Panc1 (cell line): Measurements from ENCODE around the gene PECR. TPM values are rescaled to one million over a fixed set of nuclear protein-coding genes. Genes with fewer than 3 reads are reported as not detected.

Source experiments
- ATAC-seq: fragments of 200-7000 bp; cut with Tn5 transposase; 2 replicates; pipeline ENCODE4 v1.9.1; 2020; ENCODE audit warnings: mild to moderate bottlenecking, moderate library complexity
- BruUV-seq: library from RNA; stranded (reverse); fragments of 400-500 nt; replicated peaks from 2 replicates; lab custom pipeline; 2021; lab: Mats Ljungman, UMichigan
- CTCF ChIA-PET: fragments of 300-600 bp; sonication (Branson Sonifier 250); formaldehyde crosslinking; loops from one replicate; lab custom pipeline; 2022; ENCODE audit warnings: antibody characterized with exemption; lab: Charles Lee
- POLR2A ChIA-PET: fragments of 300-600 bp; sonication (Branson Sonifier 250); formaldehyde crosslinking; loops from one replicate; lab custom pipeline; 2022; ENCODE audit warnings: antibody characterized with exemption; lab: Charles Lee
- DNase-seq: peaks from one replicate; pipeline ENCODE4 v3.0.0-alpha.2; 2010; ENCODE audit warnings: low read depth, low spot score
- H3K27ac ChIP-seq: 2 replicates; pipeline ENCODE4 v1.5.1; 2011; ENCODE audit warnings: mild to moderate bottlenecking, low read length, inconsistent platforms
- H3K27me3 ChIP-seq: fragments of 200-500 bp; sonication (Bioruptor generic); 2 replicates; pipeline ENCODE4 v1.6.0; 2014; ENCODE audit warnings: low read length, inconsistent platforms; ENCODE audit not compliant: control insufficient read depth, insufficient read depth
- H3K36me3 ChIP-seq: fragments of 200-500 bp; sonication (Bioruptor generic); 2 replicates; pipeline ENCODE4 v1.5.1; 2014; ENCODE audit warnings: inconsistent platforms, mild to moderate bottlenecking, low read length, moderate library complexity; ENCODE audit not compliant: control insufficient read depth, insufficient read depth
- H3K4me1 ChIP-seq: 2 replicates; pipeline ENCODE4 v1.5.1; 2011; ENCODE audit warnings: inconsistent platforms, mild to moderate bottlenecking, low read length, moderate library complexity; ENCODE audit not compliant: control insufficient read depth, insufficient read depth
- H3K4me3 ChIP-seq, 2 experiments: 2 replicates each; pipeline ENCODE4 v1.5.1; 2011 to 2012; ENCODE audit warnings: low read depth in 2 of 2, low read length in 2 of 2, mild to moderate bottlenecking in 2 of 2, inconsistent platforms in 1 of 2, moderate library complexity in 1 of 2
- H3K9me3 ChIP-seq: fragments of 200-500 bp; sonication (Bioruptor generic); 2 replicates; pipeline ENCODE4 v1.5.1; 2014; ENCODE audit warnings: low read depth, mild to moderate bottlenecking, inconsistent platforms, low read length, moderate library complexity; ENCODE audit not compliant: control insufficient read depth, insufficient read depth
- POLR2AphosphoS5 ChIP-seq: IDR thresholded peaks from 2 replicates; pipeline ENCODE4 v1.6.1; 2012; ENCODE audit warnings: mild to moderate bottlenecking, low read depth, low read length, moderate library complexity
- SIN3A ChIP-seq: IDR thresholded peaks from 2 replicates; pipeline ENCODE4 v1.6.1; 2012; ENCODE audit warnings: low read depth, mild to moderate bottlenecking, low read length, moderate library complexity, borderline replicate concordance; ENCODE audit not compliant: insufficient read depth
- TCF7L2 ChIP-seq: IDR thresholded peaks from 2 replicates; pipeline ENCODE4 v1.6.1; 2011; ENCODE audit warnings: mild to moderate bottlenecking, low read depth, low read length, inconsistent platforms
- in situ Hi-C: cut with HindIII; loops from 2 replicates; pipeline ENCODE4 v1.10.0; 2016; ENCODE audit warnings: low sequenced_read_pairs, low pct_unique_long_range_greater_than_20kb
- intact Hi-C: fragments of 100-400 bp; cut with micrococcal nuclease; formaldehyde crosslinking; loops from one replicate; pipeline ENCODE4 v1.10.0; 2022; ENCODE audit not compliant: unreplicated experiment
- total RNA-seq: library from RNA; stranded (reverse); gene quantifications from one replicate; pipeline ENCODE4 v1.2.1, GENCODE V29; 2021; ENCODE audit not compliant: unreplicated experiment
- TF ChIP-seq, protein P1 (sequence below), 2 experiments: IDR thresholded peaks; 2 replicates each; pipeline ENCODE4 v1.6.1; 2011 to 2012; ENCODE audit warnings: low read depth in 2 of 2, control low read depth in 1 of 2, low read length in 1 of 2, mild to moderate bottlenecking in 1 of 2, moderate library complexity in 1 of 2; ENCODE audit not compliant: insufficient read depth in 1 of 2
- TF ChIP-seq, protein P2 (sequence below): fragments of 450-650 bp; IDR thresholded peaks from 2 replicates; pipeline ENCODE4 v1.5.1; 2017; ENCODE audit warnings: mild to moderate bottlenecking

The PECR gene
- total RNA-seq, 1 experiment from 2014 or later, result 16.5 TPM

DNA sequence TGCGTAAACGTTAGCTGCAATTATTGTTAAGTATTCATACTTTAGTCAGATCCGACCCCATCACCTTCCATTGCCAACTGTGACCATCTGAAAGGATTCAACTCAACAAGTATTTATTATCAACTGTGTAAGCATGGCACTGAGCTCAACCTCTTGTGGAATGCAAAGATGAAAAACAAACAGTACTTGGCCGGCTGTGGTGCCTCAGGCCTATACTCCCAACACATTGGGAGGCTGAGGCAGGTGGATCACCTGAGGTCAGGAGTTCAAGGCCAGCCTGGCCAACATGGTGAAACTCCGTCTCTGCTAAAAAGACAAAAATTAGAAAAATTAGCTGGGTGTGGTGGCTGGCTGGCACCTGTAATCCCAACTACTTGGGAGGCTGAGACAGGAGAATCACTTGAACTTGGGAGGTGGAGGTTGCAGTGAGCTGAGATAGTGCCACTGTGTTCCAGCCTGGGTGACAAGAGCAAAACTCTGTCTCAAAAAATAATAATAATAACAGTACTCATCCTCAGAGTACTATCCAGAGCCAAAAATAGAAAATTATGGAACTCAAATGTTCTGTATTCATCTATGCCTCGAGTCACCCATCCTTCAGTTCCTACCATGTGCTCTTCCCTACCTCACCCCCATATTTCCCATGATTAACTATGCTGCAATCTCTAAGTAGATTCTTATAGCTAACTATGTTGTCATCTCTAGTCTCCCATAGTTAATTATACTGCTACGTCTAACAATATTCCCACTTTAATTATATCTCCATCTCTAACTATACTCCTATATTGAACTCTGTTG is 59.6 kb downstream of the PECR start:
- Histone ChIP-seq H3K4me3 (no peak overlapping the region), H3K36me3 (no peaks in the 10 kb centered on the region), H3K27me3 (no peaks in the 10 kb centered on the region), H3K9me3 (no peaks in the 10 kb centered on the region), H3K4me1 (no peaks in the 10 kb centered on the region), H3K27ac (no peak overlapping the region)
- in situ Hi-C loops, result no loop called here
- POLR2A ChIA-PET, result no interaction called here
- DNase-seq (no peak), ATAC-seq (no peak)
- TF ChIP-seq TCF7L2, result no peak
- TF ChIP-seq, protein P1, sequence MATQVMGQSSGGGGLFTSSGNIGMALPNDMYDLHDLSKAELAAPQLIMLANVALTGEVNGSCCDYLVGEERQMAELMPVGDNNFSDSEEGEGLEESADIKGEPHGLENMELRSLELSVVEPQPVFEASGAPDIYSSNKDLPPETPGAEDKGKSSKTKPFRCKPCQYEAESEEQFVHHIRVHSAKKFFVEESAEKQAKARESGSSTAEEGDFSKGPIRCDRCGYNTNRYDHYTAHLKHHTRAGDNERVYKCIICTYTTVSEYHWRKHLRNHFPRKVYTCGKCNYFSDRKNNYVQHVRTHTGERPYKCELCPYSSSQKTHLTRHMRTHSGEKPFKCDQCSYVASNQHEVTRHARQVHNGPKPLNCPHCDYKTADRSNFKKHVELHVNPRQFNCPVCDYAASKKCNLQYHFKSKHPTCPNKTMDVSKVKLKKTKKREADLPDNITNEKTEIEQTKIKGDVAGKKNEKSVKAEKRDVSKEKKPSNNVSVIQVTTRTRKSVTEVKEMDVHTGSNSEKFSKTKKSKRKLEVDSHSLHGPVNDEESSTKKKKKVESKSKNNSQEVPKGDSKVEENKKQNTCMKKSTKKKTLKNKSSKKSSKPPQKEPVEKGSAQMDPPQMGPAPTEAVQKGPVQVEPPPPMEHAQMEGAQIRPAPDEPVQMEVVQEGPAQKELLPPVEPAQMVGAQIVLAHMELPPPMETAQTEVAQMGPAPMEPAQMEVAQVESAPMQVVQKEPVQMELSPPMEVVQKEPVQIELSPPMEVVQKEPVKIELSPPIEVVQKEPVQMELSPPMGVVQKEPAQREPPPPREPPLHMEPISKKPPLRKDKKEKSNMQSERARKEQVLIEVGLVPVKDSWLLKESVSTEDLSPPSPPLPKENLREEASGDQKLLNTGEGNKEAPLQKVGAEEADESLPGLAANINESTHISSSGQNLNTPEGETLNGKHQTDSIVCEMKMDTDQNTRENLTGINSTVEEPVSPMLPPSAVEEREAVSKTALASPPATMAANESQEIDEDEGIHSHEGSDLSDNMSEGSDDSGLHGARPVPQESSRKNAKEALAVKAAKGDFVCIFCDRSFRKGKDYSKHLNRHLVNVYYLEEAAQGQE (IDR thresholded peaks at IDR 0.05; ENCODE audit: insufficient read depth in 1 of 2, low read depth in 2 of 2, low read length in 1 of 2), result no peak
- TF ChIP-seq SIN3A, result no peak
- TF ChIP-seq, protein P2, sequence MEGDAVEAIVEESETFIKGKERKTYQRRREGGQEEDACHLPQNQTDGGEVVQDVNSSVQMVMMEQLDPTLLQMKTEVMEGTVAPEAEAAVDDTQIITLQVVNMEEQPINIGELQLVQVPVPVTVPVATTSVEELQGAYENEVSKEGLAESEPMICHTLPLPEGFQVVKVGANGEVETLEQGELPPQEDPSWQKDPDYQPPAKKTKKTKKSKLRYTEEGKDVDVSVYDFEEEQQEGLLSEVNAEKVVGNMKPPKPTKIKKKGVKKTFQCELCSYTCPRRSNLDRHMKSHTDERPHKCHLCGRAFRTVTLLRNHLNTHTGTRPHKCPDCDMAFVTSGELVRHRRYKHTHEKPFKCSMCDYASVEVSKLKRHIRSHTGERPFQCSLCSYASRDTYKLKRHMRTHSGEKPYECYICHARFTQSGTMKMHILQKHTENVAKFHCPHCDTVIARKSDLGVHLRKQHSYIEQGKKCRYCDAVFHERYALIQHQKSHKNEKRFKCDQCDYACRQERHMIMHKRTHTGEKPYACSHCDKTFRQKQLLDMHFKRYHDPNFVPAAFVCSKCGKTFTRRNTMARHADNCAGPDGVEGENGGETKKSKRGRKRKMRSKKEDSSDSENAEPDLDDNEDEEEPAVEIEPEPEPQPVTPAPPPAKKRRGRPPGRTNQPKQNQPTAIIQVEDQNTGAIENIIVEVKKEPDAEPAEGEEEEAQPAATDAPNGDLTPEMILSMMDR, result no peak
- no peak for TF ChIP-seq POLR2AphosphoS5
- intact Hi-C loops, result no loop called here
- CTCF ChIA-PET, result interaction anchor here (0.6 kb wide), 1 partner anchor 63 kb away, joined by 5 read pairs; no protein-coding TSS in a partner anchor
- no TSS peak for BruUV-seq

DNA sequence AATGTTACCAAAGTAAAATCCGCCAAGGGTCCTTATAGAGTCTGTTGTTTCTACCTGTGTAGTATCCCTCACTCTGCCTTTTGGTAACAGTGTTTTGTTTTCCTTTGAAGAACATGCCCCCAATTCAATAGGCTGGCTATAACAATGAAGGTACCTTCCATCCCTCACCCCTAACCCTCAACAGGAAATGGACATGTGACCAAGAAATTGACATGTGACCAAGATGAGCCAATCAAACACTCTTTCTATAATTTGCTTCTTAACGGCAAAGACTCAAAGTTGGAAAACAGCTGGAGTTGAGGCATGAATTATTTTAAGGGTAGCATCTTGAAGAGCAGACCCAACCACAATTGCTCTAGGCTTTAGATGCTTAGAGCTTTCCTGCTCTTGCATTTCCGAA is 62.9 kb downstream of the PECR start:
- H3K9me3 ChIP-seq, result no peaks in the 10 kb centered on the region
- POLR2A ChIA-PET, result no interaction called here
- DNase-seq (no peak), ATAC-seq (no peak)
- peaks cover 4% of the 10 kb centered on the region for H3K4me1 ChIP-seq
- TF ChIP-seq TCF7L2, result no peak
- TF ChIP-seq, protein P1 (IDR thresholded peaks at IDR 0.05; ENCODE audit: insufficient read depth in 1 of 2, low read depth in 2 of 2, low read length in 1 of 2), result no peak
- TF ChIP-seq POLR2AphosphoS5, result no peak
- TF ChIP-seq, protein P2, result no peak
- TF ChIP-seq SIN3A, result no peak
- in situ Hi-C loops, result no loop called here
- intact Hi-C loops, result no loop called here
- no peaks in the 10 kb centered on the region for H3K27me3 ChIP-seq
- CTCF ChIA-PET, result interaction anchor here (1.2 kb wide), 1 partner anchor 15 kb away, joined by 3 read pairs; no protein-coding TSS in a partner anchor
- H3K36me3 ChIP-seq, result no peaks in the 10 kb centered on the region
- no TSS peak for BruUV-seq
- H3K4me3 ChIP-seq, result no peak overlapping the region
- H3K27ac ChIP-seq, result no peak overlapping the region
